ENCODE data around the gene PTPN7.

Gene PTPN7

DNA sequence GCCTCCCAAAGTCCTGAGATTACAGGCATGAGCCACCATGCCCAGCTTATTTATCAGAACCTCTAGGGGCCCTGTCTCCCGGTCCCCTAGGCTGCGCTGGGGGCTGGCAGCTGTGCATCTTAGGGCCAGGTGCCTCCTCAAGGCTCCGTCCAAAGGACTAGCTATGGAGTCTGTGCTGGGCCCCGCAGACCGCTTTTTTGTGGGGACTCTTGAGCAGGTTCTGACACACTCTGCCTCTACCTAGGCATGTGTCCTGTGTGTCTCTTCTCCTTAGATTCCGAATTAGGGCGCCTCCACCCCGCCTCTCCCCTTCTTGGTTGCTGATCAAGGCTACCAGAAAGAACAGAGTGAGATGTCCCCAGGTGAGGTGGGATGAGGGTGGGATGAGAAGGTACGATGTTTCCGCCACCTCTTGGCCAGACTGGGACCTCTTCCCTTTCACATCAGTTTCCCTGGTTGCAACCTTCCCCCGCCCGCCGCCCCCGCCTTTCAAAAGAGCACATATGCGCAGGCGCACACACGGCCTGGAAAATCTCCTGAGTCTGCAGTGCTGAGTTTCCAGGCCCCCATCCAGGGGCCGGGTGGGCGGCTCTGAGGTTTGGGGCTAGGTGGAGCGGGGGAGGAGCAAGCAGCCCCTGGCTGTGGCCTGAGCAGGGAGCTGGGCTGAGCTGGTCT lies 5.0 kb upstream of the PTPN7 start:
- Histone ChIP-seq H3K4me3 (ENCODE audit: low read depth, low read length) (no peak overlapping the region), H3K9me3 (ENCODE audit: severe bottlenecking) (no peaks in the 10 kb centered on the region), H3K36me3 (no peaks in the 10 kb centered on the region), H3K27me3 (ENCODE audit: insufficient read depth, low read depth, severe bottlenecking) (no peaks in the 10 kb centered on the region), H3K27ac (peak overlapping the region; percentile 5)
- no peak for DNase-seq
- TF ChIP-seq, protein P1, sequence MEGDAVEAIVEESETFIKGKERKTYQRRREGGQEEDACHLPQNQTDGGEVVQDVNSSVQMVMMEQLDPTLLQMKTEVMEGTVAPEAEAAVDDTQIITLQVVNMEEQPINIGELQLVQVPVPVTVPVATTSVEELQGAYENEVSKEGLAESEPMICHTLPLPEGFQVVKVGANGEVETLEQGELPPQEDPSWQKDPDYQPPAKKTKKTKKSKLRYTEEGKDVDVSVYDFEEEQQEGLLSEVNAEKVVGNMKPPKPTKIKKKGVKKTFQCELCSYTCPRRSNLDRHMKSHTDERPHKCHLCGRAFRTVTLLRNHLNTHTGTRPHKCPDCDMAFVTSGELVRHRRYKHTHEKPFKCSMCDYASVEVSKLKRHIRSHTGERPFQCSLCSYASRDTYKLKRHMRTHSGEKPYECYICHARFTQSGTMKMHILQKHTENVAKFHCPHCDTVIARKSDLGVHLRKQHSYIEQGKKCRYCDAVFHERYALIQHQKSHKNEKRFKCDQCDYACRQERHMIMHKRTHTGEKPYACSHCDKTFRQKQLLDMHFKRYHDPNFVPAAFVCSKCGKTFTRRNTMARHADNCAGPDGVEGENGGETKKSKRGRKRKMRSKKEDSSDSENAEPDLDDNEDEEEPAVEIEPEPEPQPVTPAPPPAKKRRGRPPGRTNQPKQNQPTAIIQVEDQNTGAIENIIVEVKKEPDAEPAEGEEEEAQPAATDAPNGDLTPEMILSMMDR (IDR thresholded peaks at IDR 0.05; ENCODE audit: low read depth, low read length), result peak; percentile 13; the same call in 1 of the 2 replicates

DNA sequence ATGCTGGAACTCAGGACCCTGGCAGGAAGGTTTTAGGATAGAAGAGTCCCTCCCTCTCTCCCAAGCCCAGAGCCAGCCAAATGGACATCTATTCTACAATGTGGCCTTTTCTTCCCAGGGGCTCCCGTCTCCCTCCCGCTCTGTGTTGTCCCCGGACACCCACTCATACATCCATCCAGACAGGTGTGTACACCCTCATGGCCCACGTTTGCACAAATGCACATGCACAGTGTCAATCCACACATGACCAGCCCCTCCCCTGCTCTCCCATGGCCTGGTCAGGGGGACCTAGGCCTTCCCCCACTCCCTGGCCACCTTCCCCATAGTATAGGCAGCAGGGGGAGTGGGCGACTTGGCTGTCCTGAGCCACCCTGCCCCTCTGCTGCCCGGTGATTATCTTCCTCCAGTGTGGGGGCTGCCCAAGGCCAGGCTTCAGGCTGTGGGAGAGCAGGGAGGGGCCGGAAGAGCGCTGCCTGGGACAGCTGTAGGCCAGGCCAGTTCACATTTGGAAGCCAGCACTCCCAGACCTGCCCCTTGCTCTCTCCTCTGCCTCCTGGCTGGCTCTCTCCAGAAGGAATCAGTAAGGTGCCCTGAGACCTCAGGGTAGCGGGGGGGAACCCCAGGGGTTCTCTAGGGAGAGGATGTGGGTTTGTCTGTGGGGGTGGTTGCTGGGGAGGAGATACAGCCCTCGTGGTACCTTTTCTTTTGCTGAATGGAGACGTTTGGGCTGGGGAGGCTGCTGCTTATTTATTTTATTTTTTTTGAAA lies 4.1 kb upstream of the PTPN7 start:
- DNase-seq, result no peak
- Histone ChIP-seq H3K9me3 (ENCODE audit: severe bottlenecking) (no peaks in the 10 kb centered on the region), H3K36me3 (no peaks in the 10 kb centered on the region), H3K27me3 (ENCODE audit: insufficient read depth, low read depth, severe bottlenecking) (no peaks in the 10 kb centered on the region), H3K27ac (no peak overlapping the region), H3K4me3 (ENCODE audit: low read depth, low read length) (no peak overlapping the region)
- TF ChIP-seq, protein P1 (IDR thresholded peaks at IDR 0.05; ENCODE audit: low read depth, low read length), result no peak

DNA sequence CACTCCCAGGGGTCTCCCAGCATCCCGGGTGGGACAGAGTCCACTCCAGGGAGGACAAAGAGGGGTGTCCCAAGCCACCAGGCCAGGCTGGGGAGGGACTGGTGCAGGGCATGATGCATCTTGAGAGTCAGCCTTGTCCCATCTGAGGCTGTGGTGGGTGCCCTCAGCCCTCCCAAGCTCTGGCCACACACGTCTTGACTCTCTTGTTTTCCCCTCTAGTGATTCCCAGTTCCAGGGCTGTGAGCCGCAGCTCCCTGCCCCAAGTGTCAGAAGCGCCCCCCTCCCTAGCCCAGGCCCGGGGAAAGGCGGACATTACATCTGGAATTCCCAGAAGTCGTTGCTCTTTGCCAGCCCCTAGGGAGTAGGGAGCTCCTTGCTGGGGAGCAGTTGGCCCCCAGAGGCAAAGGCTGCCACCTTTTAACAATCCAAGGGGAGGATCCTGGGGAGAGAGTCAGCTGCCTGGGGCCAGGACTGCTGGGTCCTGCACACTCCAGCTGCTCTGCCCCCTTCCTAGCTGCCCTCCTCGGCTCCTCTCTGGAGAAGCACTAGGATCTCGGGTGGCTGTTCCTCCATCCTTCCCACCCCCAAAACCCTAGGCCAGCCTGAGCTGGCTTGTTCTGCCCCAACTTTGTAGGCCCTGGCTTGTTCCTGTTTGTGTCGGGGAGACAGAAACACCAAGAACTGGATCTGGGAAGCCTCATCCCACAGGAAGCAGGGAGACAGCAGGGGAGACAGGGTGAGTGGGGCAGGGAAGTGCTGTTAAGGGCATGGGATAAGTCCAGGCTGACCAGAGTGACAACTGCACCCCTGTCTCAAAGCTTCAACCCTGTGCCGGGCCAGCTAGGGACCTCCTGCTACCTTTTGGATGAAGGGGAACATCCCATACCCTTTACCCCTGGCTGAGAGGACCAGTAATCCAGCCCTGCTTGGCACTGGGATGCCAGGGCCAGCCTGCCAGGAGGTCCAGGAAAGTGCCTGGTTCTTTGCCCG lies 3.2 kb upstream of the PTPN7 start:
- DNase-seq, result no peak
- TF ChIP-seq, protein P1 (IDR thresholded peaks at IDR 0.05; ENCODE audit: low read depth, low read length), result no peak
- no peak overlapping the region for H3K27ac ChIP-seq

DNA sequence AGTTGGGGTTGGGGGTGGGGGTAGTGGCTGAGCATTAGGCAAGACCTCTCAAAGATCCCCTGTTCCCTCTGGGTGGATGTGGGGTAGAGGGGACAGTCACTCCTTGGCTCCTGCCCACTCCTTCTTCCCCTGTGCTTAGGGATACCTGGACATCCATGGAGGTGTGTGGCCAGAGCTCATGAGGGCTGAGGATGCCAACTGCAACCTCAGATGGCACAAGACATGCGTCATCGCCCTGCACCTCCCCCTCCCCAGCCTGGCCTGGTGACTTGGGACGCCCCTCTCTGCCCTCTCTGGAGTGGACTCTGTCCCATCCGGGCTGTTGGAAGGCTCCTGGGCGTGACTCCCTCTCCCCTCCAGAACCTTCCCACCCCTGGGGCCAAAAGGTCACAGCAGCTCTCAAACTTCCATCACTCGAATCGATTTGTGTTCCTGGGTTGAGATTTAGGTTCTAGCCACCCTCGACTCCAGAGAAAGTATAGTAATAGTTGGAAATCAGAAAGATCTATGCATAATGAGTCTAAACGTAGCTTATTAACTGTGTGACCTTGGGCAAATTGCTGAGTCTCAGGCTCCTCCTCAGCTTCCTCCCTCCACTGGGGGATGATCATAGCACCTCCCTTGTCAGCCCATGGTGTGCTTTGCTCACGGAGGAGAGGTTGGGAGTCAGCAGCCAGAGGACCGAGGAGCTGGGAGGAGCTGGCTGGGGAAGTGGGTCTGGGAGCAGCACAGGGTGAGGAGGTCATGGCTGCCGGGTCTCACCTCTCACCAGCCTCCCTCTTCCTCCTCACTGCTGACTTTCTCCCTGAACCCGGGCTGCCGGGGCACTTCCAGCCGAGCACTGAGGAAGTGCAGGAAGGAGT lies 2.2 kb upstream of the PTPN7 start:
- TF ChIP-seq, protein P1 (IDR thresholded peaks at IDR 0.05; ENCODE audit: low read depth, low read length), result no peak
- Histone ChIP-seq H3K27ac (no peak overlapping the region), H3K4me3 (ENCODE audit: low read depth, low read length) (no peak overlapping the region), H3K36me3 (no peaks in the 10 kb centered on the region), H3K9me3 (ENCODE audit: severe bottlenecking) (no peaks in the 10 kb centered on the region), H3K27me3 (ENCODE audit: insufficient read depth, low read depth, severe bottlenecking) (no peaks in the 10 kb centered on the region)
- no peak for DNase-seq

More for the DNA sequence above, 3.2 kb upstream of the PTPN7 start:
- no peaks in the 10 kb centered on the region for H3K9me3 ChIP-seq (ENCODE audit: severe bottlenecking)
- H3K4me3 ChIP-seq (ENCODE audit: low read depth, low read length), result no peak overlapping the region
- no peaks in the 10 kb centered on the region for H3K27me3 ChIP-seq (ENCODE audit: insufficient read depth, low read depth, severe bottlenecking)
- H3K36me3 ChIP-seq, result no peaks in the 10 kb centered on the region

DNA sequence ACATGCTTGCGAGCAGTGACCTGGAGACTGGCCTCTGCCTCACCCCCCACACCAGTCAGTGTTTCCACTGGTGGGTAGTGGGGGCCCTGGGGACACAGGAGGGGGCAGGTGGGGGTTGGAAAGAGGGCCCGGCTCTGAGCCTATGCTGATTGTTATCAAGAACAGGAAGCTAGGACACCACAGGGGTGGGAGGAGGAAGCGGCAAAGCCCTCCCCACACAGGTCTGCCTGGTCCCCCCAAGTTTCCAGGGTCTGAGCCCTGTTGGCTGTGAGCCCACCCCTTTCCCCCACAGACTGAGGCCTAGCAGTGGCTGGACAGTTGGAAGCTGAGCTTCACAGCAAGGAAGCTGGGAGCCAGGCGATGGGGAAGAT lies 1.6 kb upstream of the PTPN7 start:
- DNase-seq, result no peak
- H3K4me3 ChIP-seq (ENCODE audit: low read depth, low read length), result no peak overlapping the region
- H3K27ac ChIP-seq, result no peak overlapping the region
- TF ChIP-seq, protein P1 (IDR thresholded peaks at IDR 0.05; ENCODE audit: low read depth, low read length), result no peak
- no peaks in the 10 kb centered on the region for H3K9me3 ChIP-seq (ENCODE audit: severe bottlenecking)
- H3K36me3 ChIP-seq, result no peaks in the 10 kb centered on the region
- H3K27me3 ChIP-seq (ENCODE audit: insufficient read depth, low read depth, severe bottlenecking), result no peaks in the 10 kb centered on the region

Measured in WERI-Rb-1 (cell line).